Neural cell (in vitro differentiated cells): ENCODE results near the gene GFPT2.

Experiments used
- CTCF ChIP-seq: fragments of 450-650 bp; IDR thresholded peaks from 2 replicates; pipeline ENCODE4 v1.5.1; 2014; ENCODE audit warnings: antibody characterized with exemption, mild to moderate bottlenecking, moderate library complexity; ENCODE audit not compliant: poor library complexity, severe bottlenecking
- TF ChIP-seq, protein P1 (sequence below): IDR thresholded peaks from 2 replicates; pipeline ENCODE4 v1.6.1; 2012; ENCODE audit warnings: borderline replicate concordance

- no peak for TF ChIP-seq CTCF
- TF ChIP-seq, protein P1, sequence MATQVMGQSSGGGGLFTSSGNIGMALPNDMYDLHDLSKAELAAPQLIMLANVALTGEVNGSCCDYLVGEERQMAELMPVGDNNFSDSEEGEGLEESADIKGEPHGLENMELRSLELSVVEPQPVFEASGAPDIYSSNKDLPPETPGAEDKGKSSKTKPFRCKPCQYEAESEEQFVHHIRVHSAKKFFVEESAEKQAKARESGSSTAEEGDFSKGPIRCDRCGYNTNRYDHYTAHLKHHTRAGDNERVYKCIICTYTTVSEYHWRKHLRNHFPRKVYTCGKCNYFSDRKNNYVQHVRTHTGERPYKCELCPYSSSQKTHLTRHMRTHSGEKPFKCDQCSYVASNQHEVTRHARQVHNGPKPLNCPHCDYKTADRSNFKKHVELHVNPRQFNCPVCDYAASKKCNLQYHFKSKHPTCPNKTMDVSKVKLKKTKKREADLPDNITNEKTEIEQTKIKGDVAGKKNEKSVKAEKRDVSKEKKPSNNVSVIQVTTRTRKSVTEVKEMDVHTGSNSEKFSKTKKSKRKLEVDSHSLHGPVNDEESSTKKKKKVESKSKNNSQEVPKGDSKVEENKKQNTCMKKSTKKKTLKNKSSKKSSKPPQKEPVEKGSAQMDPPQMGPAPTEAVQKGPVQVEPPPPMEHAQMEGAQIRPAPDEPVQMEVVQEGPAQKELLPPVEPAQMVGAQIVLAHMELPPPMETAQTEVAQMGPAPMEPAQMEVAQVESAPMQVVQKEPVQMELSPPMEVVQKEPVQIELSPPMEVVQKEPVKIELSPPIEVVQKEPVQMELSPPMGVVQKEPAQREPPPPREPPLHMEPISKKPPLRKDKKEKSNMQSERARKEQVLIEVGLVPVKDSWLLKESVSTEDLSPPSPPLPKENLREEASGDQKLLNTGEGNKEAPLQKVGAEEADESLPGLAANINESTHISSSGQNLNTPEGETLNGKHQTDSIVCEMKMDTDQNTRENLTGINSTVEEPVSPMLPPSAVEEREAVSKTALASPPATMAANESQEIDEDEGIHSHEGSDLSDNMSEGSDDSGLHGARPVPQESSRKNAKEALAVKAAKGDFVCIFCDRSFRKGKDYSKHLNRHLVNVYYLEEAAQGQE, result no peak
These were observed 3.7 kb downstream of the GFPT2 start for GRCh38 chr5:180349391-180349790.
